Neutrophil (primary cell): ENCODE results near the gene ZCCHC4.

ENCODE experiments used
- H3K27ac ChIP-seq: fragments of 200-600 bp; sonication (generic); 2 replicates; pipeline ENCODE4 v1.5.1; 2016; ENCODE audit warnings: mild to moderate bottlenecking, moderate library complexity
- H3K27me3 ChIP-seq: fragments of 200-600 bp; sonication (generic); 2 replicates; pipeline ENCODE4 v1.6.0; 2016; ENCODE audit warnings: mild to moderate bottlenecking
- H3K36me3 ChIP-seq: fragments of 200-600 bp; sonication (generic); 2 replicates; pipeline ENCODE4 v1.5.1; 2017
- H3K4me1 ChIP-seq, 2 experiments: fragments of 200-600 bp in 1 of 2; sonication (generic) in 1 of 2; 1 replicate in 1 of 2; 2 replicates in 1 of 2; pipeline versions ENCODE4 v1.5.1 to v1.6.1; 2013 to 2016; ENCODE audit warnings: low read depth in 1 of 2, low read length in 1 of 2, mild to moderate bottlenecking in 1 of 2, moderate library complexity in 1 of 2; ENCODE audit not compliant: control insufficient read depth in 1 of 2, insufficient read depth in 1 of 2
- H3K4me3 ChIP-seq, 2 experiments: fragments of 200-600 bp in 1 of 2; sonication (generic) in 1 of 2; 1 replicate in 1 of 2; 2 replicates in 1 of 2; pipeline ENCODE4 v1.5.1; 2013 to 2016; ENCODE audit warnings: low read depth in 1 of 2, low read length in 1 of 2, mild to moderate bottlenecking in 1 of 2, moderate library complexity in 1 of 2
- H3K9me3 ChIP-seq: fragments of 200-600 bp; sonication (generic); 2 replicates; pipeline ENCODE4 v1.5.1; 2016
- TF ChIP-seq, protein P1 (sequence below): fragments of 200-600 bp; sonication (generic); IDR thresholded peaks from 2 replicates; pipeline ENCODE4 v1.5.1; 2016; ENCODE audit warnings: antibody characterized with exemption

ZCCHC4 gene

DNA sequence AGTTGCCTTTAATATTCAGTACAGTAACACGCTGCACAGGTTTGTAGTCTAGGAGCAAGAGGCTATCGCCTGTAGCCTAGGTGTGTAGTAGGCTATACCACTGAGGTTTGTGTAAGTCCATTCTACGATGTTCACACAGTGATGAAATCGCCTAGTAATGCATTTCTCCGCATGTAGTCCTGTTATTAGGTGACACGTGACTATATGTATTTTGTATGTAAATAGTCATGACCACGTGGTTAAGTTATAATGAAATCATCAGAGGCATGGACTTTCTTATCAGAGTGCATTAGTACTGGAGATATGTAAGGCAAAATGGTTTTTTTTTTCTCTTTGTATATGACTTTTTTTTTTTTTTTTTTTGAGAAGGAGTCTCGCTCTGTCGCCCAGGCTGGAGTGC, 9.9 kb upstream of the ZCCHC4 start:
- peaks cover 18% of the 10 kb centered on the region for H3K27me3 ChIP-seq
- no peak overlapping the region for H3K4me3 ChIP-seq

GRCh38 chr4:25303578-25303977, 9.0 kb upstream of the ZCCHC4 start:
- H3K36me3 ChIP-seq: no peaks in the 10 kb centered on the region
- peaks cover 16% of the 10 kb centered on the region for H3K27me3 ChIP-seq
- H3K27ac ChIP-seq: no peak overlapping the region
- no peaks in the 10 kb centered on the region for H3K4me1 ChIP-seq
- H3K4me3 ChIP-seq: no peak overlapping the region
- H3K9me3 ChIP-seq: no peaks in the 10 kb centered on the region
- TF ChIP-seq, protein P1, sequence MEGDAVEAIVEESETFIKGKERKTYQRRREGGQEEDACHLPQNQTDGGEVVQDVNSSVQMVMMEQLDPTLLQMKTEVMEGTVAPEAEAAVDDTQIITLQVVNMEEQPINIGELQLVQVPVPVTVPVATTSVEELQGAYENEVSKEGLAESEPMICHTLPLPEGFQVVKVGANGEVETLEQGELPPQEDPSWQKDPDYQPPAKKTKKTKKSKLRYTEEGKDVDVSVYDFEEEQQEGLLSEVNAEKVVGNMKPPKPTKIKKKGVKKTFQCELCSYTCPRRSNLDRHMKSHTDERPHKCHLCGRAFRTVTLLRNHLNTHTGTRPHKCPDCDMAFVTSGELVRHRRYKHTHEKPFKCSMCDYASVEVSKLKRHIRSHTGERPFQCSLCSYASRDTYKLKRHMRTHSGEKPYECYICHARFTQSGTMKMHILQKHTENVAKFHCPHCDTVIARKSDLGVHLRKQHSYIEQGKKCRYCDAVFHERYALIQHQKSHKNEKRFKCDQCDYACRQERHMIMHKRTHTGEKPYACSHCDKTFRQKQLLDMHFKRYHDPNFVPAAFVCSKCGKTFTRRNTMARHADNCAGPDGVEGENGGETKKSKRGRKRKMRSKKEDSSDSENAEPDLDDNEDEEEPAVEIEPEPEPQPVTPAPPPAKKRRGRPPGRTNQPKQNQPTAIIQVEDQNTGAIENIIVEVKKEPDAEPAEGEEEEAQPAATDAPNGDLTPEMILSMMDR: no peak

More for the DNA sequence above, 9.9 kb upstream of the ZCCHC4 start:
- Histone ChIP-seq H3K36me3 (no peaks in the 10 kb centered on the region), H3K4me1 (no peaks in the 10 kb centered on the region), H3K9me3 (no peaks in the 10 kb centered on the region), H3K27ac (no peak overlapping the region)
- TF ChIP-seq, protein P1: no peak

GRCh38 chr4:25306518-25307057, 6.0 kb upstream of the ZCCHC4 start:
- H3K27ac ChIP-seq: no peak overlapping the region
- H3K36me3 ChIP-seq: no peaks in the 10 kb centered on the region
- H3K9me3 ChIP-seq: no peaks in the 10 kb centered on the region
- no peak overlapping the region for H3K4me3 ChIP-seq
- H3K4me1 ChIP-seq: peaks cover 0 to 5% of the 10 kb centered on the region in 2 experiments
- TF ChIP-seq, protein P1: no peak
- no peaks in the 10 kb centered on the region for H3K27me3 ChIP-seq

- no peaks in the 10 kb centered on the region for H3K27me3 ChIP-seq
- TF ChIP-seq, protein P1: no peak
- no peak overlapping the region for H3K27ac ChIP-seq
- no peak overlapping the region for H3K4me3 ChIP-seq
- H3K9me3 ChIP-seq: no peaks in the 10 kb centered on the region
- no peaks in the 10 kb centered on the region for H3K36me3 ChIP-seq
- H3K4me1 ChIP-seq: peaks cover 4 to 8% of the 10 kb centered on the region in 2 experiments
Measured at GRCh38 chr4:25307596-25307995, 5.0 kb upstream of the ZCCHC4 start.

DNA sequence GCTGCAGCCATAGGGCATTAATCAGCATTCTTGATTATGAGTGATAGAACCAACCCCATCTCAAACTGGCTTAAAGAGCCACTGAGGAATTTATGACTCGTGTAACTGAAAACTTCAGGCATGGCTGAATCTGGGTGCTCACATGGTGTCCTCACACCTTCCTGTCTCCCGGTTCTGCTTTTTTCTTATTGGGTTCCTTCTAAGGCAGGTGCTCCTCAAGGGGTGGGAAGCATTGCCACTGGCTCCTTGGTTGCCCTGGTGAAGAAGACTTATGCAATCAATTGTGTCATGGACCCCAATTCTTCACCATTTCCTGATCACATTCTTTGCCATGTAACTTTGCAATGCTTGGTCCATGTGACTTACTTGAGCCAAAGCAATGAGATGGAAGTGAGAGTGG, 4.3 kb upstream of the ZCCHC4 start:
- peaks cover 10 to 12% of the 10 kb centered on the region in 2 experiments for H3K4me1 ChIP-seq
- H3K27ac ChIP-seq: no peak overlapping the region
- no peaks in the 10 kb centered on the region for H3K27me3 ChIP-seq
- H3K36me3 ChIP-seq: no peaks in the 10 kb centered on the region
- TF ChIP-seq, protein P1: no peak
- H3K9me3 ChIP-seq: no peaks in the 10 kb centered on the region
- no peak overlapping the region for H3K4me3 ChIP-seq
